Trophoblast cell (in vitro differentiated cells and primary cell): ENCODE measurements around the gene DNAJB5.

Source experiments
- DNase-seq, 2 donors: peaks; one replicate each; pipeline ENCODE4 v3.0.0-alpha.2; 2016
- H2AFZ ChIP-seq: 2 replicates; pipeline ENCODE4 v1.6.1; 2013; ENCODE audit warnings: low read length, moderate library complexity, mild to moderate bottlenecking; ENCODE audit not compliant: insufficient read depth, poor library complexity
- H2AK5ac ChIP-seq: 2 replicates; pipeline ENCODE4 v1.6.1; 2013; ENCODE audit warnings: mild to moderate bottlenecking, low read length
- H2BK120ac ChIP-seq: 2 replicates; pipeline ENCODE4 v1.6.1; 2013; ENCODE audit warnings: low read length, mild to moderate bottlenecking, moderate library complexity; ENCODE audit not compliant: insufficient read depth, poor library complexity
- H2BK12ac ChIP-seq: 2 replicates; pipeline ENCODE4 v1.6.1; 2013; ENCODE audit warnings: mild to moderate bottlenecking, low read length, moderate library complexity
- H2BK5ac ChIP-seq: 2 replicates; pipeline ENCODE4 v1.6.1; 2013; ENCODE audit warnings: low read length, low read depth, moderate library complexity, mild to moderate bottlenecking; ENCODE audit not compliant: poor library complexity
- H3K14ac ChIP-seq: 2 replicates; pipeline ENCODE4 v1.6.1; 2013; ENCODE audit warnings: mild to moderate bottlenecking, low read length
- H3K18ac ChIP-seq: 2 replicates; pipeline ENCODE4 v1.6.1; 2013; ENCODE audit warnings: mild to moderate bottlenecking, low read length
- H3K23ac ChIP-seq: 2 replicates; pipeline ENCODE4 v1.6.1; 2013; ENCODE audit warnings: low read length
- H3K27ac ChIP-seq: 2 replicates; pipeline ENCODE4 v1.5.1; 2013; ENCODE audit warnings: low read depth, mild to moderate bottlenecking, inconsistent platforms, low read length, moderate library complexity
- H3K27me3 ChIP-seq: 2 replicates; pipeline ENCODE4 v1.6.1; 2013; ENCODE audit warnings: inconsistent platforms, mild to moderate bottlenecking, low read length, moderate library complexity; ENCODE audit not compliant: insufficient read depth
- H3K36me3 ChIP-seq, 2 experiments: 1 replicate in 1 of 2; 2 replicates in 1 of 2; pipeline ENCODE4 v1.6.1; 2013; ENCODE audit warnings: low read length in 2 of 2, mild to moderate bottlenecking in 2 of 2, moderate library complexity in 1 of 2; ENCODE audit not compliant: insufficient read depth in 2 of 2, control insufficient read depth in 1 of 2
- H3K4ac ChIP-seq: 2 replicates; pipeline ENCODE4 v1.6.1; 2013; ENCODE audit warnings: low read depth, mild to moderate bottlenecking, low read length, moderate library complexity
- H3K4me1 ChIP-seq, 2 experiments: 1 replicate in 1 of 2; 2 replicates in 1 of 2; pipeline ENCODE4 v1.6.1; 2013; ENCODE audit warnings: low read length in 2 of 2, mild to moderate bottlenecking in 2 of 2, moderate library complexity in 1 of 2; ENCODE audit not compliant: insufficient read depth in 2 of 2, control insufficient read depth in 1 of 2
- H3K4me2 ChIP-seq: 2 replicates; pipeline ENCODE4 v1.6.1; 2013; ENCODE audit warnings: inconsistent platforms, mild to moderate bottlenecking, low read length, moderate library complexity
- H3K4me3 ChIP-seq: 2 replicates; pipeline ENCODE4 v1.5.1; 2013; ENCODE audit warnings: mild to moderate bottlenecking, low read depth, low read length, inconsistent platforms
- H3K79me1 ChIP-seq: one replicate; pipeline ENCODE4 v1.6.1; 2013; ENCODE audit warnings: low read length
- H3K79me2 ChIP-seq: 2 replicates; pipeline ENCODE4 v1.6.1; 2013; ENCODE audit warnings: low read length, mild to moderate bottlenecking; ENCODE audit not compliant: control insufficient read depth, insufficient read depth, poor library complexity
- H3K9ac ChIP-seq: 2 replicates; pipeline ENCODE4 v1.6.1; 2013; ENCODE audit warnings: mild to moderate bottlenecking, low read length
- H3K9me3 ChIP-seq: 2 replicates; pipeline ENCODE4 v1.6.1; 2013; ENCODE audit warnings: low read depth, mild to moderate bottlenecking, control low read depth, inconsistent platforms, low read length; ENCODE audit not compliant: insufficient read depth
- H4K12ac ChIP-seq: 2 replicates; pipeline ENCODE4 v1.6.1; 2013; ENCODE audit warnings: low read depth, mild to moderate bottlenecking, low read length, moderate library complexity
- H4K8ac ChIP-seq: 2 replicates; pipeline ENCODE4 v1.6.1; 2013; ENCODE audit warnings: low read depth, mild to moderate bottlenecking, low read length, moderate library complexity
- H4K91ac ChIP-seq: one replicate; pipeline ENCODE4 v1.6.1; 2013; ENCODE audit warnings: low read depth, mild to moderate bottlenecking, low read length, moderate library complexity
- WGBS: extraction: QIAGEN DNeasy Blood & Tissue Kit; methylation state at CpG from one replicate; pipeline ENCODE4 v1.1.7; 2013; ENCODE audit warnings: missing lambda C conversion rate; ENCODE audit not compliant: insufficient read length, insufficient coverage; ENCODE audit errors: extremely low coverage; 5-methylcytosine and 5-hydroxymethylcytosine counted together

Gene DNAJB5

DNA sequence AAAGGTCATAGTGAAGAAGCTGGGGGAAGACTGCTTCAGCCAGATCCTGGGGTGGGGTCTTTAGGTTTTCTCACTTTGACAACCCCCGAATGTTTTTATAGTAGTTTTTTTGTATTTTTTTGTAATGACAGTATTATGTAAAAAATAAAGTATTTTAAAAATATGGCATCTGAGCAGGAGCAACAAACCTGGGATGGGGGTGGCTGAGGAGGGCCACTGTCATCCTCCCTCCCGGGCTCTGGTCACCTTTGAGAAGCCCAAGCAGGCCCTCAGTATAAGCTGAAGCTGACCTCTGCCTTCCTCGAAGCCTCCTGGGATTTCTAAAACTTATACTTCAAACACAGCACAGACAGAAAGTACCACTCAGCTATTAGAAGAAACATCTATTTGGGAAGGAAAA lies 8.7 kb downstream of the DNAJB5 start:
- Histone ChIP-seq H2AK5ac (no peak overlapping the region), H3K4me2 (no peak overlapping the region), H3K4ac (no peak overlapping the region), H3K14ac (no peak overlapping the region), H2BK5ac (no peak overlapping the region), H3K18ac (no peak overlapping the region), H3K79me2 (no peaks in the 10 kb centered on the region), H3K4me3 (no peak overlapping the region), H3K9ac (no peak overlapping the region), H4K91ac (no peak overlapping the region), H4K8ac (no peak overlapping the region), H3K79me1 (peaks cover 3% of the 10 kb centered on the region), H4K12ac (no peak overlapping the region), H3K27ac (no peak overlapping the region), H3K27me3 (no peaks in the 10 kb centered on the region), H3K23ac (no peak overlapping the region), H3K36me3 (peaks cover 23% of the 10 kb centered on the region in 2 experiments), H3K4me1 (peaks cover 12 to 28% of the 10 kb centered on the region in 2 experiments), H2BK12ac (no peak overlapping the region), H3K9me3 (peaks cover 4% of the 10 kb centered on the region), H2AFZ (no peak overlapping the region), H2BK120ac (no peak overlapping the region)
- DNase-seq = no peak
- no CpG with 5 or more reads among the region's 3 CpGs for WGBS

DNA sequence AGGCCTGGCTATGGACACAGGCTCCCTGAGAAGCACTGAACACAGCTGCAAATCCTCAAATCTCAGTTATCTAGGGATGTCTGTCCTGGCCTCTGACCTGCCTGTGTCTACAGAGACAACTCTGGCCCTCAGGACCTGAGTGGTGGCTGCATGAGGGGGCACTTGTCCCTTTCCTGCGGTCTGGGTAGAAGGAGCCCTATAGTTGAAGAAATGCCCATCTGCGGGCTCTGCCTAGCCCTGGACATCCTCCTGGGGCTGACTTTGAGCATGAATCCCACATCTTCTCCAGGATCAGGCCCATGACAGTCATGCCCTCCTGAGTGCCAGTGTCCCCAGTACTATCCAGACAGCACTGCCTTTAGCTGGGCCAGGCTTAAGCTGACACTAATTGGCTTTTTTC lies 10.0 kb downstream of the DNAJB5 start:
- H2AFZ ChIP-seq = no peak overlapping the region
- no peak overlapping the region for H4K8ac ChIP-seq
- no peak overlapping the region for H2BK120ac ChIP-seq

GRCh38 chr9:35000535-35001284 lies 11.2 kb downstream of the DNAJB5 start:
- Histone ChIP-seq H3K18ac (no peak overlapping the region), H4K12ac (no peak overlapping the region), H3K23ac (no peak overlapping the region), H2AFZ (no peak overlapping the region), H4K91ac (peak overlapping the region; percentile 41), H3K79me1 (peaks cover 3% of the 10 kb centered on the region), H3K14ac (no peak overlapping the region), H2BK5ac (no peak overlapping the region), H3K27me3 (no peaks in the 10 kb centered on the region), H2AK5ac (no peak overlapping the region), H2BK120ac (peak overlapping the region; percentile 59), H3K4ac (no peak overlapping the region), H3K4me3 (no peak overlapping the region), H2BK12ac (no peak overlapping the region), H3K4me1 (peaks cover 5 to 18% of the 10 kb centered on the region in 2 experiments), H3K27ac (peak overlapping the region; percentile 57), H3K9ac (no peak overlapping the region), H3K79me2 (no peaks in the 10 kb centered on the region), H3K36me3 (peaks cover 14 to 21% of the 10 kb centered on the region in 2 experiments), H4K8ac (no peak overlapping the region), H3K9me3 (peaks cover 4% of the 10 kb centered on the region), H3K4me2 (no peak overlapping the region)
- peak; percentile 90 to 97 for DNase-seq
- WGBS = no CpG with 5 or more reads among the region's 6 CpGs

More for the DNA sequence above, 10.0 kb downstream of the DNAJB5 start:
- Histone ChIP-seq H3K23ac (no peak overlapping the region), H2BK12ac (no peak overlapping the region), H4K12ac (no peak overlapping the region), H3K4ac (no peak overlapping the region), H3K9ac (no peak overlapping the region), H2AK5ac (no peak overlapping the region), H3K27me3 (no peaks in the 10 kb centered on the region), H3K18ac (no peak overlapping the region), H3K14ac (no peak overlapping the region), H3K79me1 (peaks cover 3% of the 10 kb centered on the region), H3K4me2 (no peak overlapping the region), H3K36me3 (peaks cover 16 to 23% of the 10 kb centered on the region in 2 experiments), H3K4me3 (no peak overlapping the region), H2BK5ac (no peak overlapping the region), H4K91ac (no peak overlapping the region), H3K79me2 (no peaks in the 10 kb centered on the region), H3K4me1 (peaks cover 7 to 22% of the 10 kb centered on the region in 2 experiments), H3K9me3 (peaks cover 4% of the 10 kb centered on the region), H3K27ac (no peak overlapping the region)
- no CpG with 5 or more reads among the region's 2 CpGs for WGBS
- DNase-seq = no peak

GRCh38 chr9:35001285-35001677 lies 11.7 kb downstream of the DNAJB5 start:
- peak overlapping the region; percentile 59 for H2BK120ac ChIP-seq
- no peak for DNase-seq
- peaks cover 3% of the 10 kb centered on the region for H3K79me1 ChIP-seq
- no peak overlapping the region for H3K4ac ChIP-seq
- H3K36me3 ChIP-seq = peaks cover 12 to 18% of the 10 kb centered on the region in 2 experiments
- no peaks in the 10 kb centered on the region for H3K79me2 ChIP-seq
- no peak overlapping the region for H2AFZ ChIP-seq
- peak overlapping the region; percentile 41 for H4K91ac ChIP-seq
- H3K9me3 ChIP-seq = peaks cover 4% of the 10 kb centered on the region
- no peak overlapping the region for H3K9ac ChIP-seq
- H2AK5ac ChIP-seq = no peak overlapping the region
- H3K14ac ChIP-seq = no peak overlapping the region
- H4K12ac ChIP-seq = no peak overlapping the region
- no peak overlapping the region for H2BK5ac ChIP-seq
- H3K27me3 ChIP-seq = no peaks in the 10 kb centered on the region
- H4K8ac ChIP-seq = no peak overlapping the region
- H3K23ac ChIP-seq = no peak overlapping the region
- no CpG with 5 or more reads among the region's 2 CpGs for WGBS
- no peak overlapping the region for H3K4me2 ChIP-seq
- peak overlapping the region; percentile 57 for H3K27ac ChIP-seq
- peaks cover 5 to 14% of the 10 kb centered on the region in 2 experiments for H3K4me1 ChIP-seq
- H3K4me3 ChIP-seq = no peak overlapping the region
- H2BK12ac ChIP-seq = no peak overlapping the region
- H3K18ac ChIP-seq = no peak overlapping the region
